ENCODE measurements around the gene HTRA3. TPM values are rescaled to one million over a fixed set of nuclear protein-coding genes. Genes with fewer than 3 reads are reported as not detected.

The HTRA3 gene
- total RNA-seq, 1 experiment from 2014 or later: not detected

GRCh38 chr4:8258552-8259212 is 10.9 kb upstream of the HTRA3 start:
- Histone ChIP-seq H3K4me2 (ENCODE audit: low read depth, low read length, poor library complexity, severe bottlenecking) (no peak overlapping the region), H3K79me2 (ENCODE audit: low read length) (no peaks in the 10 kb centered on the region), H3K27ac (ENCODE audit: low read length) (no peak overlapping the region), H3K4me3 (ENCODE audit: low read length) (no peak overlapping the region), H3K36me3 (ENCODE audit: insufficient read depth, low read length) (no peaks in the 10 kb centered on the region), H3K9ac (ENCODE audit: low read length) (no peak overlapping the region), H3K9me2 (replicated peaks; ENCODE audit: insufficient read depth, low read length) (no peaks in the 10 kb centered on the region), H4K20me1 (ENCODE audit: insufficient read depth, low read depth, low read length) (no peaks in the 10 kb centered on the region), H3K27me3 (ENCODE audit: low read length) (no peaks in the 10 kb centered on the region), H2AFZ (ENCODE audit: low read length) (no peak overlapping the region), H3K9me3 (ENCODE audit: low read length) (no peaks in the 10 kb centered on the region), H3K4me1 (ENCODE audit: low read length) (no peaks in the 10 kb centered on the region)
- DNase-seq: no peak

DNA sequence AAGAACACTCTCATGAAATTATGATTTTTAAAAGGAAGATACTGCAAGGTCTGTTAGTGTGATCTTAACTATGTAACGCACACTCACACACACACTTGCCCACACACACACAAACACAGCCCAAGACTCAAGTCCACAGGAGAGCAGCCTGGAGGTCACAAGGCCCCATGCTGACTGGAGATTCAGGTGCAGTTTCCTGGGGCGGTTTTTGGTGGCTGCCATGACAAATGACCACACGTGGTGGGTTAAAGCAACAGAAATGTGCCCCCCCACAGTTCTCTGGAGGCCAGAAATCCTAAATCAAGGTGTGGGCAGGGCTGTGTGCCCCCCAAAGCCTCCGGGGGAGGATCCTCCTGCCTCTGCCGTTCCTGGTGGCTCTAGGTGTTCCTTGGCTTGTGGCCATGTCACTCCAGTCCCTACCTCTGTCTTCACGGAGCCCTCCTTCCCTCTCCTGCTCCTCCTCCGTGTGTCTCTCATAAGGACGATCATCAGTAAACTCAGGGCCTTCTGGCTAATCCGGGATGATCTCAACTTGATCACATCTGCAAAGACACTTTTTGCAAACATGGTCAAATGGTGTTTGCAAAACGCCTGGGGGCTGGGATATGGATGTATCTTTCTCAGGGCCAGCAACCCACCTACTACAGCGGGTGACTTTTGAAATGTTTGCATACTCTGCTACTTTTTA is 9.7 kb upstream of the HTRA3 start:
- DNase-seq: no peak
- Histone ChIP-seq H3K4me1 (ENCODE audit: low read length) (no peaks in the 10 kb centered on the region), H3K4me3 (ENCODE audit: low read length) (no peak overlapping the region), H3K27me3 (ENCODE audit: low read length) (no peaks in the 10 kb centered on the region), H3K9me2 (replicated peaks; ENCODE audit: insufficient read depth, low read length) (no peaks in the 10 kb centered on the region), H3K9me3 (ENCODE audit: low read length) (no peaks in the 10 kb centered on the region), H3K9ac (ENCODE audit: low read length) (no peak overlapping the region), H3K4me2 (ENCODE audit: low read depth, low read length, poor library complexity, severe bottlenecking) (no peak overlapping the region), H4K20me1 (ENCODE audit: insufficient read depth, low read depth, low read length) (no peaks in the 10 kb centered on the region), H3K36me3 (ENCODE audit: insufficient read depth, low read length) (no peaks in the 10 kb centered on the region), H3K79me2 (ENCODE audit: low read length) (no peaks in the 10 kb centered on the region), H2AFZ (ENCODE audit: low read length) (no peak overlapping the region), H3K27ac (ENCODE audit: low read length) (no peak overlapping the region)

- no peak overlapping the region for H3K27ac ChIP-seq (ENCODE audit: low read length)
- H3K9me2 ChIP-seq (replicated peaks; ENCODE audit: insufficient read depth, low read length): no peaks in the 10 kb centered on the region
- H3K9me3 ChIP-seq (ENCODE audit: low read length): no peaks in the 10 kb centered on the region
- H3K4me3 ChIP-seq (ENCODE audit: low read length): no peak overlapping the region
- no peaks in the 10 kb centered on the region for H3K79me2 ChIP-seq (ENCODE audit: low read length)
- H2AFZ ChIP-seq (ENCODE audit: low read length): no peak overlapping the region
- H4K20me1 ChIP-seq (ENCODE audit: insufficient read depth, low read depth, low read length): no peaks in the 10 kb centered on the region
- H3K4me1 ChIP-seq (ENCODE audit: low read length): no peaks in the 10 kb centered on the region
- no peak for DNase-seq
- H3K27me3 ChIP-seq (ENCODE audit: low read length): no peaks in the 10 kb centered on the region
- no peak overlapping the region for H3K9ac ChIP-seq (ENCODE audit: low read length)
- no peaks in the 10 kb centered on the region for H3K36me3 ChIP-seq (ENCODE audit: insufficient read depth, low read length)
- no peak overlapping the region for H3K4me2 ChIP-seq (ENCODE audit: low read depth, low read length, poor library complexity, severe bottlenecking)
These were observed 8.9 kb upstream of the HTRA3 start for GRCh38 chr4:8260656-8261111.

- H4K20me1 ChIP-seq (ENCODE audit: insufficient read depth, low read depth, low read length): no peaks in the 10 kb centered on the region
- H3K27ac ChIP-seq (ENCODE audit: low read length): no peak overlapping the region
- H3K27me3 ChIP-seq (ENCODE audit: low read length): no peaks in the 10 kb centered on the region
- H3K9me2 ChIP-seq (replicated peaks; ENCODE audit: insufficient read depth, low read length): no peaks in the 10 kb centered on the region
- no peak overlapping the region for H3K4me2 ChIP-seq (ENCODE audit: low read depth, low read length, poor library complexity, severe bottlenecking)
- DNase-seq: no peak
- H3K9ac ChIP-seq (ENCODE audit: low read length): no peak overlapping the region
- no peak overlapping the region for H3K4me3 ChIP-seq (ENCODE audit: low read length)
- no peak overlapping the region for H2AFZ ChIP-seq (ENCODE audit: low read length)
- no peaks in the 10 kb centered on the region for H3K79me2 ChIP-seq (ENCODE audit: low read length)
- H3K9me3 ChIP-seq (ENCODE audit: low read length): no peaks in the 10 kb centered on the region
- H3K36me3 ChIP-seq (ENCODE audit: insufficient read depth, low read length): no peaks in the 10 kb centered on the region
- no peaks in the 10 kb centered on the region for H3K4me1 ChIP-seq (ENCODE audit: low read length)
These were observed 7.6 kb upstream of the HTRA3 start for GRCh38 chr4:8261851-8262535.

DNA sequence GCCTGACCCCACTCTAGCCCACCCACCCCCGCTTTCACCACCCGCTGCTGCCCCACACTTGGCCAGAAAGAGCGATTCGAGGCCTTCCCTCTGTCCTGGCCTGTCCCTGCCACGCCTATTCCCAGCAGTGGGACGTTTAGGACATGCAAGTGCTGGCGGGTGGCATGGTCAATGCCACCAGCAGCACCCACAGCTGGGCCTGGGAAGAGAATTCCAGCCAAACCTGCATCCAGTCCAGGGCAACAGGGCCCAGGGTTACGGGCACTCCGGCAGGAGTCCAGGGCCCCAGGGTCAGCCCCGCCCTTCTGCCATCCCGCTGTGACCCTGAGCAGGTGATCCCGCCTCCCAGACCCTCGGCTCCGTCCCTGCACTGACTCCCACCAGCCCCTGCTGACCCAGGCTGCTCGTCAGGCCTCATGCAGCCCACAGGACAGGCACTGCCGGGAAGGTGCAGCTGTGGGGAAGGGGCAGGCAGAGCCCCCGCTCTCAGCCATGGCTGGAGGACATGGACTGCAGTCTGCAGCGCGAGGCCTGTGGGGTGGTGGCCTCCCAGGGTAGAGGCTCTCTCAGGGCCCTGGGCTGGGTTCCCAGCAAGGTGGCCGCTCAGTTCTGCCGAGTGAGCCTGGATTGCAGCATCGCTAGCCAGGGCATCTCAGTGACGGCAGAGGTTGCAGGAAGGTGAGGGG is 6.8 kb upstream of the HTRA3 start:
- no peaks in the 10 kb centered on the region for H3K9me3 ChIP-seq (ENCODE audit: low read length)
- no peaks in the 10 kb centered on the region for H3K27me3 ChIP-seq (ENCODE audit: low read length)
- no peak overlapping the region for H3K4me2 ChIP-seq (ENCODE audit: low read depth, low read length, poor library complexity, severe bottlenecking)
- no peak overlapping the region for H2AFZ ChIP-seq (ENCODE audit: low read length)
- H4K20me1 ChIP-seq (ENCODE audit: insufficient read depth, low read depth, low read length): no peaks in the 10 kb centered on the region
- H3K36me3 ChIP-seq (ENCODE audit: insufficient read depth, low read length): no peaks in the 10 kb centered on the region
- H3K79me2 ChIP-seq (ENCODE audit: low read length): no peaks in the 10 kb centered on the region
- H3K27ac ChIP-seq (ENCODE audit: low read length): no peak overlapping the region
- no peak for DNase-seq
- no peaks in the 10 kb centered on the region for H3K9me2 ChIP-seq (replicated peaks; ENCODE audit: insufficient read depth, low read length)
- no peaks in the 10 kb centered on the region for H3K4me1 ChIP-seq (ENCODE audit: low read length)
- no peak overlapping the region for H3K4me3 ChIP-seq (ENCODE audit: low read length)
- H3K9ac ChIP-seq (ENCODE audit: low read length): no peak overlapping the region

GRCh38 chr4:8263397-8263796 is 6.2 kb upstream of the HTRA3 start:
- H3K9ac ChIP-seq (ENCODE audit: low read length): no peak overlapping the region
- no peak overlapping the region for H2AFZ ChIP-seq (ENCODE audit: low read length)
- H3K4me3 ChIP-seq (ENCODE audit: low read length): no peak overlapping the region
- H4K20me1 ChIP-seq (ENCODE audit: insufficient read depth, low read depth, low read length): no peaks in the 10 kb centered on the region
- H3K79me2 ChIP-seq (ENCODE audit: low read length): no peaks in the 10 kb centered on the region
- no peak overlapping the region for H3K27ac ChIP-seq (ENCODE audit: low read length)
- H3K9me2 ChIP-seq (replicated peaks; ENCODE audit: insufficient read depth, low read length): no peaks in the 10 kb centered on the region
- no peaks in the 10 kb centered on the region for H3K4me1 ChIP-seq (ENCODE audit: low read length)
- H3K9me3 ChIP-seq (ENCODE audit: low read length): no peaks in the 10 kb centered on the region
- H3K27me3 ChIP-seq (ENCODE audit: low read length): no peaks in the 10 kb centered on the region
- no peaks in the 10 kb centered on the region for H3K36me3 ChIP-seq (ENCODE audit: insufficient read depth, low read length)
- no peak for DNase-seq
- H3K4me2 ChIP-seq (ENCODE audit: low read depth, low read length, poor library complexity, severe bottlenecking): no peak overlapping the region

- no peaks in the 10 kb centered on the region for H3K79me2 ChIP-seq (ENCODE audit: low read length)
- H3K9me3 ChIP-seq (ENCODE audit: low read length): no peaks in the 10 kb centered on the region
- DNase-seq: no peak
- H3K27ac ChIP-seq (ENCODE audit: low read length): no peak overlapping the region
- no peaks in the 10 kb centered on the region for H3K4me1 ChIP-seq (ENCODE audit: low read length)
- H3K27me3 ChIP-seq (ENCODE audit: low read length): no peaks in the 10 kb centered on the region
- no peaks in the 10 kb centered on the region for H3K36me3 ChIP-seq (ENCODE audit: insufficient read depth, low read length)
- H3K4me2 ChIP-seq (ENCODE audit: low read depth, low read length, poor library complexity, severe bottlenecking): no peak overlapping the region
- no peak overlapping the region for H2AFZ ChIP-seq (ENCODE audit: low read length)
- H3K9ac ChIP-seq (ENCODE audit: low read length): no peak overlapping the region
- H3K9me2 ChIP-seq (replicated peaks; ENCODE audit: insufficient read depth, low read length): no peaks in the 10 kb centered on the region
- no peaks in the 10 kb centered on the region for H4K20me1 ChIP-seq (ENCODE audit: insufficient read depth, low read depth, low read length)
- no peak overlapping the region for H3K4me3 ChIP-seq (ENCODE audit: low read length)
These were observed 5.4 kb upstream of the HTRA3 start for GRCh38 chr4:8264106-8264505.
